NCI-H1694 treated with DMSO at 0.1 percent for 48 hours (cell line): ENCODE measurements around the gene PVALEF.

ENCODE experiments used
- DNase-seq: peaks from one replicate; lab custom pipeline; 2025; lab: John Stamatoyannopoulos, UW

The PVALEF gene

GRCh38 chr17:81163051-81163695 is 2.1 kb upstream of the PVALEF start:
- no peak for DNase-seq

GRCh38 chr17:81163703-81164370 is 1.5 kb upstream of the PVALEF start:
- DNase-seq: no peak

GRCh38 chr17:81164371-81165245 is 699 bp upstream of the PVALEF start:
- DNase-seq: peak; percentile 69

- no peak for DNase-seq
Measured at GRCh38 chr17:81166033-81166492, 756 bp downstream of the PVALEF start, which contains the start of gene AATK. Gene AATK, minus strand, starts transcription at chr17:81166221. Its CDS starts 229 bp downstream, at chr17:81165992.

- DNase-seq: no peak
Measured at GRCh38 chr17:81167194-81167524, 1.9 kb downstream of the PVALEF start.

GRCh38 chr17:81167638-81168037 is 2.3 kb downstream of the PVALEF start:
- no peak for DNase-seq

GRCh38 chr17:81169870-81170309 is 4.6 kb downstream of the PVALEF start:
- DNase-seq: no peak

GRCh38 chr17:81170727-81171494 is 5.6 kb downstream of the PVALEF start:
- DNase-seq: no peak

GRCh38 chr17:81171941-81172340 is 6.6 kb downstream of the PVALEF start:
- no peak for DNase-seq

GRCh38 chr17:81173052-81173761 is 7.9 kb downstream of the PVALEF start:
- no peak for DNase-seq

GRCh38 chr17:81173762-81174155 is 8.5 kb downstream of the PVALEF start:
- DNase-seq: no peak

- no peak for DNase-seq
Measured at GRCh38 chr17:81176666-81177065, 11.4 kb downstream of the PVALEF start.

- DNase-seq: no peak
Measured at GRCh38 chr17:81178136-81179091, 13.1 kb downstream of the PVALEF start.

- no peak for DNase-seq
Measured at GRCh38 chr17:81179220-81179619, 13.9 kb downstream of the PVALEF start.

- DNase-seq: no peak
Measured at GRCh38 chr17:81179861-81180260, 14.6 kb downstream of the PVALEF start.

- no peak for DNase-seq
Measured at GRCh38 chr17:81180836-81181810, 15.8 kb downstream of the PVALEF start.

- DNase-seq: no peak
Measured at GRCh38 chr17:81181811-81182185, 16.5 kb downstream of the PVALEF start.

- DNase-seq: no peak
Measured at GRCh38 chr17:81182596-81182995, 17.3 kb downstream of the PVALEF start.

- DNase-seq: no peak
Measured at GRCh38 chr17:81183316-81183715, 18.0 kb downstream of the PVALEF start.
